Stimulated activated CD4-positive, alpha-beta T cell treated with anti-CD3 and anti-CD28 coated beads, TNF-alpha, amount 100 ng/mL, for 24 hours (primary cell): ENCODE data around the gene PCED1B.
"Not testable (repeated sequence)": the region's sequence is repeated elsewhere in the genome, so short reads cannot be mapped to it uniquely, and the experiment has no call there.

Experiments used
- DNase-seq, 3 experiments: peaks; one replicate each; pipeline ENCODE4 v3.0.0-alpha.2; 2020; ENCODE audit warnings: low read depth in 3 of 3

PCED1B gene

GRCh38 chr12:47088021-47088944, 8.9 kb downstream of the PCED1B start:
- DNase-seq = no peak

GRCh38 chr12:47091009-47091408, 11.6 kb downstream of the PCED1B start:
- no peak for DNase-seq

- DNase-seq = no peak
Measured at GRCh38 chr12:47094804-47095203, 15.4 kb downstream of the PCED1B start.

GRCh38 chr12:47095446-47096236, 16.2 kb downstream of the PCED1B start:
- no peak for DNase-seq

- DNase-seq = no peak
Measured at GRCh38 chr12:47097276-47097896, 18.0 kb downstream of the PCED1B start.

- no peak for DNase-seq
Measured at GRCh38 chr12:47098099-47098498, 18.7 kb downstream of the PCED1B start.

- DNase-seq = no peak
Measured at GRCh38 chr12:47099610-47100009, 20.2 kb downstream of the PCED1B start.

GRCh38 chr12:47100160-47100559, 20.7 kb downstream of the PCED1B start:
- DNase-seq = no peak

GRCh38 chr12:47102406-47102805, 23.0 kb downstream of the PCED1B start:
- no peak for DNase-seq

GRCh38 chr12:47102845-47103651, 23.6 kb downstream of the PCED1B start:
- DNase-seq = no peak

- no peak for DNase-seq
Measured at GRCh38 chr12:47105914-47106674, 26.7 kb downstream of the PCED1B start.

- DNase-seq = no peak
Measured at GRCh38 chr12:47107446-47107845, 28.0 kb downstream of the PCED1B start.

- DNase-seq = no peak
Measured at GRCh38 chr12:47107926-47108325, 28.5 kb downstream of the PCED1B start.

- DNase-seq = no peak
Measured at GRCh38 chr12:47110011-47110541, 30.7 kb downstream of the PCED1B start.

- DNase-seq = no peak
Measured at GRCh38 chr12:47110718-47111391, 31.4 kb downstream of the PCED1B start.

GRCh38 chr12:47111392-47111778, 32.0 kb downstream of the PCED1B start:
- DNase-seq = no peak

GRCh38 chr12:47111854-47112253, 32.4 kb downstream of the PCED1B start:
- DNase-seq = no peak

- DNase-seq = no peak
Measured at GRCh38 chr12:47112679-47113078, 33.3 kb downstream of the PCED1B start.

GRCh38 chr12:47114481-47114892, 35.1 kb downstream of the PCED1B start:
- DNase-seq = no peak

GRCh38 chr12:47117305-47117704, 37.9 kb downstream of the PCED1B start:
- DNase-seq = not testable (repeated sequence)
